NB4 (cell line): Measurements from ENCODE around the gene CABP2.
"Not testable (repeated sequence)": the region's sequence is repeated elsewhere in the genome, so short reads cannot be mapped to it uniquely, and the experiment has no call there.

ENCODE experiments used
- CTCF ChIP-seq: IDR thresholded peaks from one replicate; pipeline ENCODE4 v1.5.1; 2012; ENCODE audit warnings: low read depth, low read length
- MAX ChIP-seq: IDR thresholded peaks from 2 replicates; pipeline ENCODE4 v1.6.1; 2011; ENCODE audit warnings: low read depth, low read length
- POLR2A ChIP-seq: IDR thresholded peaks from 2 replicates; pipeline ENCODE4 v1.6.1; 2011; ENCODE audit warnings: mild to moderate bottlenecking; ENCODE audit not compliant: insufficient read length; ENCODE audit errors: extremely low read depth

- TF ChIP-seq CTCF, POLR2A, MAX: not testable (repeated sequence)
Observed at GRCh38 chr11:67477344-67478050, 45.7 kb downstream of the CABP2 start.
